ENCODE results near the gene BBS7. TPM values are rescaled to one million over a fixed set of nuclear protein-coding genes. Genes with fewer than 3 reads are reported as not detected.

BBS7 gene
- total and polyA plus RNA-seq, 9 of the 15 experiments (the other 6 are each of a cell fraction or from before 2014, with no cell fraction given): 13.4 to 25.8 (median 16.4) TPM

DNA sequence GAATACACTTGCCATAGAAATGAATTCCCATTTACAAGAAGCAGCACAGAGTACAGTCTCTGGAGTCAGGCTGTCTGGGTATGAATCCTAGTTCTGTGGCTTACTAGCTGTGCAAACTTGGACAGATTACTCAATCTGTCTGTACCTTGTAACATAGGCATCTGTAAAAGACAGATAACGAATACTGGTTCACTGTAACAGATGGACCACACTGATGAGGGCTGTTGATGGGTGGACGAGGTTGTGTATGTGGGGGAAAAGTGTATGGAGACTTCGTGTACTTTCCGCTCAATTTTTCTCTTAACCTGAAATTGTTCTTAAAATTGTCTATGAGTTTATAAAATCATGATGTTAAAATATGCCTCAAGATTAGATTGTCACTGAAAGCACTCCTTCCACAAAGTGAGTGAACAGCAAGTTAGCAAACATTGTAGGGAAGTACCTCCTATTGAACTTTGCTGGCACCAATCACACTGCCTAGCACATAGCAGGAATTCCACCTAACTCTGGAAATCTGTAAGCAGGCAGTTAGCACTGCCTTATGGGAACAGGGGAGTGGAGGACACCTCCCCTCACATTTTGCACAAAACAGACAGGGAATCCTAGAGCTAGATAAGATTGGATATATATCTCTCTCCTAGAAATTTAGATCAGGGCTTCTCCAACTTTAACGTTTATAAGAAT, 75.6 kb downstream of the BBS7 start (continued):
- TF ChIP-seq, protein P1, sequence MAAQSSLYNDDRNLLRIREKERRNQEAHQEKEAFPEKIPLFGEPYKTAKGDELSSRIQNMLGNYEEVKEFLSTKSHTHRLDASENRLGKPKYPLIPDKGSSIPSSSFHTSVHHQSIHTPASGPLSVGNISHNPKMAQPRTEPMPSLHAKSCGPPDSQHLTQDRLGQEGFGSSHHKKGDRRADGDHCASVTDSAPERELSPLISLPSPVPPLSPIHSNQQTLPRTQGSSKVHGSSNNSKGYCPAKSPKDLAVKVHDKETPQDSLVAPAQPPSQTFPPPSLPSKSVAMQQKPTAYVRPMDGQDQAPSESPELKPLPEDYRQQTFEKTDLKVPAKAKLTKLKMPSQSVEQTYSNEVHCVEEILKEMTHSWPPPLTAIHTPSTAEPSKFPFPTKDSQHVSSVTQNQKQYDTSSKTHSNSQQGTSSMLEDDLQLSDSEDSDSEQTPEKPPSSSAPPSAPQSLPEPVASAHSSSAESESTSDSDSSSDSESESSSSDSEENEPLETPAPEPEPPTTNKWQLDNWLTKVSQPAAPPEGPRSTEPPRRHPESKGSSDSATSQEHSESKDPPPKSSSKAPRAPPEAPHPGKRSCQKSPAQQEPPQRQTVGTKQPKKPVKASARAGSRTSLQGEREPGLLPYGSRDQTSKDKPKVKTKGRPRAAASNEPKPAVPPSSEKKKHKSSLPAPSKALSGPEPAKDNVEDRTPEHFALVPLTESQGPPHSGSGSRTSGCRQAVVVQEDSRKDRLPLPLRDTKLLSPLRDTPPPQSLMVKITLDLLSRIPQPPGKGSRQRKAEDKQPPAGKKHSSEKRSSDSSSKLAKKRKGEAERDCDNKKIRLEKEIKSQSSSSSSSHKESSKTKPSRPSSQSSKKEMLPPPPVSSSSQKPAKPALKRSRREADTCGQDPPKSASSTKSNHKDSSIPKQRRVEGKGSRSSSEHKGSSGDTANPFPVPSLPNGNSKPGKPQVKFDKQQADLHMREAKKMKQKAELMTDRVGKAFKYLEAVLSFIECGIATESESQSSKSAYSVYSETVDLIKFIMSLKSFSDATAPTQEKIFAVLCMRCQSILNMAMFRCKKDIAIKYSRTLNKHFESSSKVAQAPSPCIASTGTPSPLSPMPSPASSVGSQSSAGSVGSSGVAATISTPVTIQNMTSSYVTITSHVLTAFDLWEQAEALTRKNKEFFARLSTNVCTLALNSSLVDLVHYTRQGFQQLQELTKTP (IDR thresholded peaks at IDR 0.05; ENCODE audit: low read depth in 1 of 2, partially characterized antibody in 2 of 2): peak in 1 of 2 experiments; percentile 86
- TF ChIP-seq GATA2 (CRISPR knock-in tag; IDR thresholded peaks at IDR 0.05) (peak; percentile 93), MYC (IDR thresholded peaks at IDR 0.05; ENCODE audit: low read depth, low read length) (peak; percentile 20; the same call in 1 of the 2 replicates), MYC (CRISPR knock-in tag; IDR thresholded peaks at IDR 0.05; ENCODE audit: borderline replicate concordance, low read depth) (no peak), SLC30A9 (CRISPR knock-in tag; IDR thresholded peaks at IDR 0.05) (no peak), ESRRA (IDR thresholded peaks at IDR 0.05; ENCODE audit: borderline replicate concordance, low read depth) (peak; percentile 87), TRIM28 (IDR thresholded peaks at IDR 0.05) (no peak), ZNF518B (CRISPR knock-in tag; IDR thresholded peaks at IDR 0.05) (no peak), NFE2L1 (tag; IDR thresholded peaks at IDR 0.05; ENCODE audit: borderline replicate concordance, low read depth) (no peak), SIN3A (IDR thresholded peaks at IDR 0.05; ENCODE audit: borderline replicate concordance in 2 of 2, control insufficient read depth in 1 of 2, low read depth in 2 of 2, low read length in 2 of 2) (no peak), ZNF134 (CRISPR knock-in tag; conservative IDR thresholded peaks at IDR 0.05) (0 out of 2 replicates have a peak, but pooled peaks have one; percentile 32), SMAD1 (IDR thresholded peaks at IDR 0.05; ENCODE audit: low read depth, low read length, partially characterized antibody) (no peak), NFXL1 (CRISPR knock-in tag; IDR thresholded peaks at IDR 0.05) (no peak), PHB (CRISPR knock-in tag; IDR thresholded peaks at IDR 0.05) (no peak), MBD2 (IDR thresholded peaks at IDR 0.05; ENCODE audit: borderline replicate concordance, low read depth) (peak; percentile 59; the same call in 1 of the 2 replicates), TCF7 (IDR thresholded peaks at IDR 0.05; ENCODE audit: borderline replicate concordance) (no peak), ZNF717 (CRISPR knock-in tag; IDR thresholded peaks at IDR 0.05) (no peak)
- TF ChIP-seq, protein P2, sequence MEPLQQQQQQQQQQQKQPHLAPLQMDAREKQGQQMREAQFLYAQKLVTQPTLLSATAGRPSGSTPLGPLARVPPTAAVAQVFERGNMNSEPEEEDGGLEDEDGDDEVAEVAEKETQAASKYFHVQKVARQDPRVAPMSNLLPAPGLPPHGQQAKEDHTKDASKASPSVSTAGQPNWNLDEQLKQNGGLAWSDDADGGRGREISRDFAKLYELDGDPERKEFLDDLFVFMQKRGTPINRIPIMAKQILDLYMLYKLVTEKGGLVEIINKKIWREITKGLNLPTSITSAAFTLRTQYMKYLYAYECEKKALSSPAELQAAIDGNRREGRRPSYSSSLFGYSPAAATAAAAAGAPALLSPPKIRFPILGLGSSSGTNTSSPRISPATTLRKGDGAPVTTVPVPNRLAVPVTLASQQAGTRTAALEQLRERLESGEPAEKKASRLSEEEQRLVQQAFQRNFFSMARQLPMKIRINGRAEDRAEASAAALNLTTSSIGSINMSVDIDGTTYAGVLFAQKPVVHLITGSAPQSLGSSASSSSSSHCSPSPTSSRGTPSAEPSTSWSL (CRISPR knock-in tag; IDR thresholded peaks at IDR 0.05; ENCODE audit: borderline replicate concordance): no peak
